ENCODE data around the gene GLYATL3.

The GLYATL3 gene

GRCh38 chr6:49546331-49546730, 46.6 kb downstream of the GLYATL3 start:
- Histone ChIP-seq H3K27ac (replicated peaks; ENCODE audit: low read length) (no peak overlapping the region), H2BK15ac (ENCODE audit: low read length) (no peak overlapping the region), H2BK5ac (ENCODE audit: low read length) (no peak overlapping the region), H2BK120ac (ENCODE audit: low read depth, low read length) (no peak overlapping the region), H3K9me3 (replicated peaks in 1 of 2; ENCODE audit: control insufficient read depth in 2 of 2, insufficient read depth in 1 of 2, low read depth in 1 of 2, low read length in 2 of 2) (no peaks in the 10 kb centered on the region), H2AFZ (ENCODE audit: low read length) (no peak overlapping the region), H3K4me2 (ENCODE audit: insufficient read depth, low read length, poor library complexity, severe bottlenecking) (no peak overlapping the region), H2AK5ac (ENCODE audit: low read depth, low read length) (no peak overlapping the region), H4K91ac (ENCODE audit: low read depth, low read length, poor library complexity) (no peak overlapping the region), H3K4me3 (ENCODE audit: low read length in 2 of 2) (no peak overlapping the region), H3K18ac (ENCODE audit: low read length) (no peak overlapping the region), H4K8ac (ENCODE audit: low read depth, low read length) (no peak overlapping the region), H3K4me1 (ENCODE audit: control insufficient read depth in 2 of 2, insufficient read depth in 1 of 2, low read depth in 1 of 2, low read length in 2 of 2) (peaks cover 0 to 3% of the 10 kb centered on the region in 2 donors), H3K79me1 (ENCODE audit: low read depth, low read length) (no peaks in the 10 kb centered on the region), H3K14ac (ENCODE audit: low read length) (no peak overlapping the region), H2BK12ac (ENCODE audit: low read length) (no peak overlapping the region), H3K23ac (ENCODE audit: low read depth, low read length, poor library complexity) (no peak overlapping the region), H3K27me3 (ENCODE audit: control insufficient read depth in 3 of 3, insufficient read depth in 3 of 3, low read depth in 1 of 3, low read length in 3 of 3) (peaks cover 0 to 33% (median 0%) of the 10 kb centered on the region in 3 experiments), H3K4ac (ENCODE audit: low read length) (no peak overlapping the region), H3K36me3 (replicated peaks in 1 of 2; ENCODE audit: control insufficient read depth in 2 of 2, insufficient read depth in 2 of 2, low read length in 2 of 2) (no peaks in the 10 kb centered on the region), H3K9ac (ENCODE audit: low read depth, low read length, poor library complexity) (no peak overlapping the region)
- no peak for DNase-seq (ENCODE audit: low spot score)
- WGBS, 2 donors (ENCODE audit: extremely low coverage in 2 of 2, insufficient read length in 2 of 2, insufficient replicate concordance in 1 of 2), result no CpG with 5 or more reads among the region's 1 CpG

GRCh38 chr6:49548613-49549304, 49.0 kb downstream of the GLYATL3 start:
- no peak overlapping the region for H3K18ac ChIP-seq (ENCODE audit: low read length)
- no peak for DNase-seq (ENCODE audit: low spot score)

GRCh38 chr6:49549691-49550491, 50.2 kb downstream of the GLYATL3 start:
- peaks cover 0 to 51% (median 0%) of the 10 kb centered on the region in 3 experiments for H3K27me3 ChIP-seq (ENCODE audit: control insufficient read depth in 3 of 3, insufficient read depth in 3 of 3, low read depth in 1 of 3, low read length in 3 of 3)

More at GRCh38 chr6:49548613-49549304, 49.0 kb downstream of the GLYATL3 start:
- Histone ChIP-seq H3K27ac (replicated peaks; ENCODE audit: low read length) (no peak overlapping the region), H3K36me3 (replicated peaks in 1 of 2; ENCODE audit: control insufficient read depth in 2 of 2, insufficient read depth in 2 of 2, low read length in 2 of 2) (no peaks in the 10 kb centered on the region), H2AFZ (ENCODE audit: low read length) (no peak overlapping the region), H3K4me3 (ENCODE audit: low read length in 2 of 2) (no peak overlapping the region), H3K4ac (ENCODE audit: low read length) (no peak overlapping the region), H3K14ac (ENCODE audit: low read length) (no peak overlapping the region), H2AK5ac (ENCODE audit: low read depth, low read length) (no peak overlapping the region), H2BK15ac (ENCODE audit: low read length) (no peak overlapping the region), H3K9me3 (replicated peaks in 1 of 2; ENCODE audit: control insufficient read depth in 2 of 2, insufficient read depth in 1 of 2, low read depth in 1 of 2, low read length in 2 of 2) (no peaks in the 10 kb centered on the region), H3K23ac (ENCODE audit: low read depth, low read length, poor library complexity) (no peak overlapping the region), H3K4me1 (ENCODE audit: control insufficient read depth in 2 of 2, insufficient read depth in 1 of 2, low read depth in 1 of 2, low read length in 2 of 2) (peaks cover 2 to 4% of the 10 kb centered on the region in 2 donors), H3K4me2 (ENCODE audit: insufficient read depth, low read length, poor library complexity, severe bottlenecking) (no peak overlapping the region), H2BK5ac (ENCODE audit: low read length) (no peak overlapping the region), H3K79me1 (ENCODE audit: low read depth, low read length) (no peaks in the 10 kb centered on the region), H2BK120ac (ENCODE audit: low read depth, low read length) (no peak overlapping the region), H3K9ac (ENCODE audit: low read depth, low read length, poor library complexity) (no peak overlapping the region), H4K8ac (ENCODE audit: low read depth, low read length) (no peak overlapping the region), H2BK12ac (ENCODE audit: low read length) (no peak overlapping the region), H4K91ac (ENCODE audit: low read depth, low read length, poor library complexity) (no peak overlapping the region), H3K27me3 (ENCODE audit: control insufficient read depth in 3 of 3, insufficient read depth in 3 of 3, low read depth in 1 of 3, low read length in 3 of 3) (peaks cover 0 to 48% (median 0%) of the 10 kb centered on the region in 3 experiments)
- no CpG with 5 or more reads among the region's 5 CpGs for WGBS, 2 donors (ENCODE audit: extremely low coverage in 2 of 2, insufficient read length in 2 of 2, insufficient replicate concordance in 1 of 2)

More at GRCh38 chr6:49549691-49550491, 50.2 kb downstream of the GLYATL3 start:
- Histone ChIP-seq H3K14ac (ENCODE audit: low read length) (no peak overlapping the region), H2AK5ac (ENCODE audit: low read depth, low read length) (no peak overlapping the region), H2BK120ac (ENCODE audit: low read depth, low read length) (no peak overlapping the region), H3K4me2 (ENCODE audit: insufficient read depth, low read length, poor library complexity, severe bottlenecking) (peak overlapping the region; percentile 76), H3K4me3 (ENCODE audit: low read length in 2 of 2) (peak overlapping the region in 1 of 2 donors; percentile 84), H3K4me1 (ENCODE audit: control insufficient read depth in 2 of 2, insufficient read depth in 1 of 2, low read depth in 1 of 2, low read length in 2 of 2) (peaks cover 2 to 4% of the 10 kb centered on the region in 2 donors), H3K9me3 (replicated peaks in 1 of 2; ENCODE audit: control insufficient read depth in 2 of 2, insufficient read depth in 1 of 2, low read depth in 1 of 2, low read length in 2 of 2) (no peaks in the 10 kb centered on the region), H3K9ac (ENCODE audit: low read depth, low read length, poor library complexity) (no peak overlapping the region), H2BK15ac (ENCODE audit: low read length) (no peak overlapping the region), H3K36me3 (replicated peaks in 1 of 2; ENCODE audit: control insufficient read depth in 2 of 2, insufficient read depth in 2 of 2, low read length in 2 of 2) (no peaks in the 10 kb centered on the region), H2BK5ac (ENCODE audit: low read length) (peak overlapping the region; percentile 97), H2AFZ (ENCODE audit: low read length) (peak overlapping the region; percentile 80), H3K23ac (ENCODE audit: low read depth, low read length, poor library complexity) (no peak overlapping the region), H4K8ac (ENCODE audit: low read depth, low read length) (no peak overlapping the region), H2BK12ac (ENCODE audit: low read length) (no peak overlapping the region), H3K4ac (ENCODE audit: low read length) (no peak overlapping the region), H3K18ac (ENCODE audit: low read length) (no peak overlapping the region), H3K79me1 (ENCODE audit: low read depth, low read length) (no peaks in the 10 kb centered on the region), H3K27ac (replicated peaks; ENCODE audit: low read length) (peak overlapping the region; percentile 98), H4K91ac (ENCODE audit: low read depth, low read length, poor library complexity) (no peak overlapping the region)
- peak; percentile 57 for DNase-seq (ENCODE audit: low spot score)
- no CpG with 5 or more reads among the region's 20 CpGs for WGBS, 2 donors (ENCODE audit: extremely low coverage in 2 of 2, insufficient read length in 2 of 2, insufficient replicate concordance in 1 of 2)

Measured in neuronal stem cell (in vitro differentiated cells).